ENCODE results near the gene OR8B8.
A peak's percentile ranks its signal among the peaks of the same experiment; 100 is the strongest.

Gene OR8B8, protein sequence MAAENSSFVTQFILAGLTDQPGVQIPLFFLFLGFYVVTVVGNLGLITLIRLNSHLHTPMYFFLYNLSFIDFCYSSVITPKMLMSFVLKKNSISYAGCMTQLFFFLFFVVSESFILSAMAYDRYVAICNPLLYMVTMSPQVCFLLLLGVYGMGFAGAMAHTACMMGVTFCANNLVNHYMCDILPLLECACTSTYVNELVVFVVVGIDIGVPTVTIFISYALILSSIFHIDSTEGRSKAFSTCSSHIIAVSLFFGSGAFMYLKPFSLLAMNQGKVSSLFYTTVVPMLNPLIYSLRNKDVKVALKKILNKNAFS

GRCh38 chr11:124445646-124446150, at the start of gene OR8B8:
TSS of gene OR8B8 (minus strand) at chr11:124445696. CDS start at chr11:124441085, 4,611 bp downstream.
- DNase-seq (ENCODE audit: low spot score in 2 of 2) (no peak), ATAC-seq (ENCODE audit: low read depth) (no peak)
- H3K27me3 Mint-ChIP-seq = no peaks in the 10 kb centered on the region
- no peaks in the 10 kb centered on the region for H3K36me3 Mint-ChIP-seq
- H3K27ac Mint-ChIP-seq = no peak within 1 kb of the TSS
- no peak within 1 kb of the TSS for H3K4me3 Mint-ChIP-seq
- H3K9me3 Mint-ChIP-seq = peaks cover 1% of the 10 kb centered on the region
- H3K4me1 Mint-ChIP-seq = no peaks in the 10 kb centered on the region

- Mint-ChIP-seq H3K4me1 (no peaks in the 10 kb centered on the region), H3K36me3 (no peaks in the 10 kb centered on the region), H3K9me3 (peaks cover 6% of the 10 kb centered on the region), H3K27ac (no peak overlapping the region), H3K27me3 (no peaks in the 10 kb centered on the region), H3K4me3 (no peak overlapping the region)
- DNase-seq (ENCODE audit: low spot score in 2 of 2) = no peak
- no peak for ATAC-seq (ENCODE audit: low read depth)
Measured at GRCh38 chr11:124493016-124493655, 47.6 kb upstream of the OR8B8 start.

DNA sequence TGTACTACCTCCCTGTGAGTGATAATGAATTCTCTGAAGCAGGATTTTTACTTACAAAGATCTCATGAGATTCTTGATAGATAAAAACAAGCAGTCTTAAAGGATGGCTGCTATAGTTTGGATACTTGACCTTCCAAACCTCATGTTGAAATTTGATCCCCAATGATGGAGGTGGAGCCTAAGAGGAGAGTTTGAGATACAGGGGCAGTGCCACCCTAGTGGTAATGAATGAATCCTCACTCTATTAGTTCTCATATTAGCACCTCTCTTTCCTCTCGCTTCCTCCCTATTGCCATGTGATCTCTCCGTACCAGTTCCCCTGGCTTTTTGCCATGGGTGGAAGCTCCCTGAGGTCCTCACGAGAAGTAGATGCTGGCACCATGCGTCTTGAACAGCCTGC, 37.9 kb upstream of the OR8B8 start:
- Mint-ChIP-seq H3K27me3 (peaks cover 14% of the 10 kb centered on the region), H3K4me1 (peaks cover 9% of the 10 kb centered on the region), H3K9me3 (peaks cover 2% of the 10 kb centered on the region), H3K27ac (no peak overlapping the region), H3K4me3 (no peak overlapping the region), H3K36me3 (peaks cover 2% of the 10 kb centered on the region)
- DNase-seq (ENCODE audit: low spot score in 2 of 2) = no peak
- ATAC-seq (ENCODE audit: low read depth) = no peak

GRCh38 chr11:124482362-124483147, 37.1 kb upstream of the OR8B8 start:
- Mint-ChIP-seq H3K9me3 (peaks cover 2% of the 10 kb centered on the region), H3K4me1 (peaks cover 9% of the 10 kb centered on the region), H3K27me3 (peaks cover 14% of the 10 kb centered on the region), H3K27ac (no peak overlapping the region), H3K4me3 (no peak overlapping the region), H3K36me3 (peaks cover 2% of the 10 kb centered on the region)
- ATAC-seq (ENCODE audit: low read depth) (no peak), DNase-seq (ENCODE audit: low spot score in 2 of 2) (no peak)

- no peak for ATAC-seq (ENCODE audit: low read depth)
- Mint-ChIP-seq H3K4me1 (peaks cover 9% of the 10 kb centered on the region), H3K4me3 (peak overlapping the region; percentile 33), H3K36me3 (no peaks in the 10 kb centered on the region), H3K9me3 (no peaks in the 10 kb centered on the region), H3K27me3 (peaks cover 13% of the 10 kb centered on the region), H3K27ac (no peak overlapping the region)
- no peak for DNase-seq (ENCODE audit: low spot score in 2 of 2)
Measured at GRCh38 chr11:124481365-124482323, 36.1 kb upstream of the OR8B8 start.

DNA sequence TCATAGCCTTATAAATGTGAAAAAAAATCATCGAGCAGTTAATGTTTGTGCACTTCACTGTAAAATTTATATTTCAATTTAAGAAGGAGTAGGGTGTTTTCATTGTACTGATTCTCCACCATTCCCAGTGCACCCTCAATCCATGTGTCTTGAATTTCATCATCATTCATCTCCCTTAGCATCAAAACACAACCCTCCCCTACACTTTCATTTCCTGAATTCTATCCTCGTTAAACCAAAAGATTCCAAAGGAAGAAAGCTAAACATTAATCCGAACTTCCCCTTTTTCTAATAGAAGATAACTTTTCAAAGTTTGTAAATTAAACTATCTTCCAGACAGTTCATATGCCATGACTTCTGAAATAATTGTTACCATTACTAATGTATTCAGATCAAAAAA, 34.1 kb upstream of the OR8B8 start:
- Mint-ChIP-seq H3K27me3 (peaks cover 20% of the 10 kb centered on the region), H3K9me3 (peaks cover 2% of the 10 kb centered on the region), H3K4me3 (no peak overlapping the region), H3K4me1 (peaks cover 9% of the 10 kb centered on the region), H3K27ac (no peak overlapping the region), H3K36me3 (no peaks in the 10 kb centered on the region)
- no peak for ATAC-seq (ENCODE audit: low read depth)
- no peak for DNase-seq (ENCODE audit: low spot score in 2 of 2)

GRCh38 chr11:124475265-124475664, 29.8 kb upstream of the OR8B8 start:
- no peak for DNase-seq (ENCODE audit: low spot score in 2 of 2)
- H3K27me3 Mint-ChIP-seq = peaks cover 10% of the 10 kb centered on the region
- ATAC-seq (ENCODE audit: low read depth) = no peak
- no peaks in the 10 kb centered on the region for H3K36me3 Mint-ChIP-seq
- H3K4me1 Mint-ChIP-seq = no peaks in the 10 kb centered on the region
- no peak overlapping the region for H3K4me3 Mint-ChIP-seq
- no peak overlapping the region for H3K27ac Mint-ChIP-seq
- H3K9me3 Mint-ChIP-seq = peaks cover 2% of the 10 kb centered on the region

- no peak overlapping the region for H3K27ac Mint-ChIP-seq
- no peak for ATAC-seq (ENCODE audit: low read depth)
- H3K4me1 Mint-ChIP-seq = no peaks in the 10 kb centered on the region
- peaks cover 8% of the 10 kb centered on the region for H3K27me3 Mint-ChIP-seq
- DNase-seq (ENCODE audit: low spot score in 2 of 2) = no peak
- no peaks in the 10 kb centered on the region for H3K36me3 Mint-ChIP-seq
- H3K9me3 Mint-ChIP-seq = peaks cover 2% of the 10 kb centered on the region
- no peak overlapping the region for H3K4me3 Mint-ChIP-seq
Measured at GRCh38 chr11:124474779-124475178, 29.3 kb upstream of the OR8B8 start.

DNA sequence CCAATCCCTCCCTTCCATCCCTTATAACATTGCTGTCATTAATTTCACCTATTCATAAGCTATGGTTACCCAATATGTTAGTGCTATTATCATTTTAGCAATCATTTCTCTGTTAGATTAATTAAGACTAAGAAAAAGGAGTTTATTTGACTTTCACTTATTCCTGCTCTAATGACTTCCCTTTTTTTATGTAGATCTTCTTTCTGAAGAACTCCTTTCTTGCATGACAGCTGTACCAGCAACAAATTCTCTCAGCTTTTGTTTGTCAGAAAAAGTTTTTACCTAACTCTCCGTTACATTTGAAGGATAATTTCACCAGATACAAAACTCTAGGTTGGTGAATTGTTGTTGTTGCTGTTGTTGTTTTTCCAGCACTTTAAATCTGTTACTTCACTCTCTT, 28.6 kb upstream of the OR8B8 start:
- DNase-seq (ENCODE audit: low spot score in 2 of 2) (no peak), ATAC-seq (ENCODE audit: low read depth) (no peak)
- H3K4me3 Mint-ChIP-seq = no peak overlapping the region
- no peaks in the 10 kb centered on the region for H3K36me3 Mint-ChIP-seq
- H3K27me3 Mint-ChIP-seq = peaks cover 8% of the 10 kb centered on the region
- no peak overlapping the region for H3K27ac Mint-ChIP-seq
- no peaks in the 10 kb centered on the region for H3K4me1 Mint-ChIP-seq
- peaks cover 2% of the 10 kb centered on the region for H3K9me3 Mint-ChIP-seq

DNA sequence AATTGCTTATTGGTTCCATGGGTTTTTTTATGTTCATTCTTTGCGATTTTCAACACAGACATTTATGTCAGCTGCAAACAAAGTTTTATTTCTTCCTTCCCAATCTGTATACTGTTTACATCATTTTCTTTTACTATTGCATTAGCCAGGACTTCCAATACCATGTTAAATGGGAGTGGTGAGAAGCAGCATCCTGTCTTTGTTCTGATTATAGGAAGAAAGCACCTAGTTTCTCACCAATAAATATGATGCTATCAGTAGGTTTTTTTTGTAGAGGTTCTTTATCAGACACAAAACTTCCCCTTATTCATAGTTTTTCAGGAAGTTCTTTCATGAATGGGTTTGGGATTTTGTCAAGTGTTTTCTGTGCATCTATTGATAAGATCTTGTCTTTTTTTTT, 28.0 kb upstream of the OR8B8 start:
- no peaks in the 10 kb centered on the region for H3K4me1 Mint-ChIP-seq
- no peaks in the 10 kb centered on the region for H3K36me3 Mint-ChIP-seq
- H3K27me3 Mint-ChIP-seq = peaks cover 8% of the 10 kb centered on the region
- no peak overlapping the region for H3K4me3 Mint-ChIP-seq
- peaks cover 2% of the 10 kb centered on the region for H3K9me3 Mint-ChIP-seq
- DNase-seq (ENCODE audit: low spot score in 2 of 2) (no peak), ATAC-seq (ENCODE audit: low read depth) (no peak)
- no peak overlapping the region for H3K27ac Mint-ChIP-seq

DNA sequence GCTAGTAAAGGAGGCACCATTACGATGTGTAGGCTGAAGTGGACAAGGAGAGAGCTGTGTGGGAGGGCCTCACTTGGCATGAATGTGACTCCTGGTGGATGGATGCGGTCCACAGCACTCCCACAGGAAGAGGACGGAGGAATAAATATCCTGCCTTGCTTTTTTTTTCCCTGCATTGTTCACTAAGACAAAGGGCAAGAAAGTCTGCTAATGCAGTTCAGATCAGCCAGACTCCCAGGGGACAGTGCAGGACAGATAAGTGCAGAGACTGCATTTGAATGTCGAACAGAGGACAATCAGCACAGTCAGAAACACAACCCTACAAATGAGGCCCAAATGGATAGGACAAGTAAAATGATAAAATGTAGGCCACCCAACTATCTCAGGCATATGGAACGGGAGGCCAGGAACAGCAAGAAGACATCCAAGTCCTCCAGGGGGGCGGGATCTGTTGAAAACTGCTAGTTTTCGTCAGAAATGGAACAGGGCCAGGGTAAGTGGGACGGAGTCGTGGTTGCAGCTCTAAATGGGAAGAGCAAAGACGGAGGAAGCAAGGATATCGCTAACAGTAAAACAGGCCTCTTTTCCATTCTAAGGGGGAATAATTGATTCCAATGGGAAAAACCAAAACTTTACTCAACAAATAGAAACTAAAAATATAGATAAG, 25.2 kb upstream of the OR8B8 start:
- Mint-ChIP-seq H3K4me1 (no peaks in the 10 kb centered on the region), H3K4me3 (no peak overlapping the region), H3K9me3 (peaks cover 2% of the 10 kb centered on the region), H3K27me3 (peaks cover 9% of the 10 kb centered on the region), H3K36me3 (no peaks in the 10 kb centered on the region), H3K27ac (no peak overlapping the region)
- ATAC-seq (ENCODE audit: low read depth) (no peak), DNase-seq (ENCODE audit: low spot score in 2 of 2) (no peak)

- H3K27ac Mint-ChIP-seq = no peak overlapping the region
- peaks cover 9% of the 10 kb centered on the region for H3K27me3 Mint-ChIP-seq
- no peaks in the 10 kb centered on the region for H3K9me3 Mint-ChIP-seq
- no peak overlapping the region for H3K4me3 Mint-ChIP-seq
- H3K4me1 Mint-ChIP-seq = no peaks in the 10 kb centered on the region
- ATAC-seq (ENCODE audit: low read depth) (no peak), DNase-seq (ENCODE audit: low spot score in 2 of 2) (no peak)
- H3K36me3 Mint-ChIP-seq = no peaks in the 10 kb centered on the region
Measured at GRCh38 chr11:124467381-124467927, 22.0 kb upstream of the OR8B8 start.

- H3K4me3 Mint-ChIP-seq = no peak overlapping the region
- H3K27me3 Mint-ChIP-seq = peaks cover 9% of the 10 kb centered on the region
- DNase-seq (ENCODE audit: low spot score in 2 of 2) = no peak
- no peak overlapping the region for H3K27ac Mint-ChIP-seq
- ATAC-seq (ENCODE audit: low read depth) = no peak
- no peaks in the 10 kb centered on the region for H3K4me1 Mint-ChIP-seq
- no peaks in the 10 kb centered on the region for H3K9me3 Mint-ChIP-seq
- no peaks in the 10 kb centered on the region for H3K36me3 Mint-ChIP-seq
Measured at GRCh38 chr11:124465368-124465767, 19.9 kb upstream of the OR8B8 start.
